HG03045 (cell line): ENCODE results near the gene GJB4.
"Not testable (repeated sequence)": the region's sequence is repeated elsewhere in the genome, so short reads cannot be mapped to it uniquely, and the experiment has no call there.

ENCODE experiments used
- ATAC-seq: cut with Tn5 transposase; IDR thresholded peaks from one replicate; pipeline ENCODE4 v1.9.1; 2021; ENCODE audit warnings: mild to moderate bottlenecking, moderate library complexity; ENCODE audit not compliant: unreplicated experiment

GJB4 gene

GRCh38 chr1:34759503-34760357, at the start of gene GJB4:
Gene GJB4 (plus strand): TSS chr1:34759740. CDS start chr1:34761255, 1,515 bp downstream.
- ATAC-seq = no peak

DNA sequence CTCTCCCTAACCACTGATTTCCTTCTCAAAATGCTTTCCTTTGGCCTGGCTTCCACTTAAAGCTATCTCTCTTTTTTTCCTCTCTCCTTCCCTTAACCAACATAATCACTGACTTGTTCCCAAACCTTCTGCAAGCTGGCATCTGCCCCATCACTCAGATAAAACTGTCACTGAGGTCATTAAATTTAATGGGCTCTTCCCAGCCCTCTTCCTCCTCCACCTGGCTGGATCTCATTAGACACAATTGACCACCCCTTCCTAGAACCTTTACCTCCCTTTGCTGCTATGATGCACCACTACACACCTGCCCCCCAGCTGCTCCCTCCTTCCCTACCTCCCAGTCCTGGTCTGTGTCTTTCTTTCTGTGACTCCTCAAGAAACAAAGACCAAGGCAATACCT, 48.7 kb upstream of the GJB4 start:
- ATAC-seq = no peak

- ATAC-seq = no peak
Observed at GRCh38 chr1:34711485-34711884, 48.1 kb upstream of the GJB4 start.

GRCh38 chr1:34712007-34712688, 47.4 kb upstream of the GJB4 start:
- no peak for ATAC-seq

DNA sequence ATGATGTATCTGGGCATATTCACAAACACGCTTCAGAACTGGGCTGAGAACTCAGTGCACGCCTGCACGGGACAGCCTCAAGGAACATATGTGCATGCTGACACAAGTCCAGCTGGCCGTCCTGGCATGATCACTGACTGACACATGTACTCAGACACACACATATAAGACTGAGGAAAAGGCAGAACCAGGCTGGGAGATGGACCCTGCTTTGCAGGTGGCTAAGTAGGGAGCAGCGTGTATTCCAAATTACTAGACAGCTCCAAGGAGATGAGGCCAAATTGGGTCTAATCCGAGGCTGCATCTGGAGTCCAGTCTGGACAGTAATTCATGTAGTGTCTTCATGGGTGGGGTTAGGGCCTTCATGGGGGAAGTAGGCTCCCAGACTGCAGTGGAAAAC, 46.1 kb upstream of the GJB4 start:
- no peak for ATAC-seq

- no peak for ATAC-seq
Observed at GRCh38 chr1:34714386-34714785, 45.2 kb upstream of the GJB4 start.

DNA sequence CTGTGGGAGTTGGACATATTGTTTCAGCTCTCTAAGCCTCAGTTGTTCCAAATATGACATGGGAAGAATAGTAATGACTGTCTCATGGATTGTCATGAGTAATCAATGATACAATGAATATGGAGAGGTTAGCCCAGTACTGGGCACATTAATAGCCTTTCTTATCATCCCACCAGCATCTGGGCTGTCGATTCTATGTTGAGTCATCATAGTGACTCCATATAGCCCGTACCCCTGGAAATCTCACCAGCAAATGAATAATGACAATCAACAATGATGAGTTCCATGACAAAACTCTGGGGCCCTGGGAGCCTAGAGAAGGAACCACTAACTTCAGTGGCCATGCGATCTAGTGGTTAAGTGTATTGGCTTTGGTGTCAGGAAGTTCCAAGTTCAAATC, 44.4 kb upstream of the GJB4 start:
- ATAC-seq = no peak

- no peak for ATAC-seq
Observed at GRCh38 chr1:34721241-34721640, 38.3 kb upstream of the GJB4 start.

GRCh38 chr1:34721646-34722355, 37.7 kb upstream of the GJB4 start:
- no peak for ATAC-seq

GRCh38 chr1:34726861-34727260, 32.7 kb upstream of the GJB4 start:
- no peak for ATAC-seq

GRCh38 chr1:34730485-34730884, 29.1 kb upstream of the GJB4 start:
- ATAC-seq = no peak

DNA sequence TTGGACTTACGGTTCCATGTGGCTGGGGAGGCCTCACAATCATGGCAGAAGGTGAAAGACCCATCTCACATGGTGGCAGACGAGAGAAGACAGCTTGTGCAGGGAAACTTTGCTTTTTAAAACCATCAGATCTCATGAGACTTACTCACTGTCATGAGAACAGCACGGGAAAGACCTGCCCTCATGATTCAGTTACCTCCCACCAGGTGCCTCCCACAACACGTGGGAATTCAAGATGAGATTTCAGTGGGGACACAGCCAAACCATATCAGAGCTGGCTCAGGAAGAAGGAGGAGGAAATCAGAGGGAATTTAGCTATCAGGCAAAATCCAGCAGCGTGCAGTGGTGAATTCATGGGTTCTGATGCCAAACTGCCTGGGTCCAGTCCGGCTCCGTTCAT, 26.7 kb upstream of the GJB4 start:
- ATAC-seq = not testable (repeated sequence)

DNA sequence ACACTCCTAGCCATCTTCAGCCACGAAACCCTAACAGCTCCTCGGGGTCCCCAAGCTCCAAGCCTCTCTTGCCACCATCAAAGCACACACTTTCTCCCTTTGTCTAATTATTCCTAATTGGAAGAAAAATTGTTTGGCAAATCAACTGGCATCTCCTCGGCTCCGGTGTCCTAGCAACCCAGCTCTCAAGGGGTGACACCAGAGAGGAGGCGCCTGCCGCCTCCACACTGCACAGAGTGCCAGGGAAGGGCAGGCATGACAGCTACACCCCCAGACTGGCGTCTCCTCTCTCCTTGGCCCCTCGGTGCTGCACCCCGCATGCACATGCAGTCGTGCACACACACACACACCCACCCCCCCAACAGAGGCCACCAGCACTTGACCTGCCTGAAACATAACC, 22.8 kb upstream of the GJB4 start:
- no peak for ATAC-seq

- ATAC-seq = not testable (repeated sequence)
Observed at GRCh38 chr1:34737236-34737635, 22.3 kb upstream of the GJB4 start.

DNA sequence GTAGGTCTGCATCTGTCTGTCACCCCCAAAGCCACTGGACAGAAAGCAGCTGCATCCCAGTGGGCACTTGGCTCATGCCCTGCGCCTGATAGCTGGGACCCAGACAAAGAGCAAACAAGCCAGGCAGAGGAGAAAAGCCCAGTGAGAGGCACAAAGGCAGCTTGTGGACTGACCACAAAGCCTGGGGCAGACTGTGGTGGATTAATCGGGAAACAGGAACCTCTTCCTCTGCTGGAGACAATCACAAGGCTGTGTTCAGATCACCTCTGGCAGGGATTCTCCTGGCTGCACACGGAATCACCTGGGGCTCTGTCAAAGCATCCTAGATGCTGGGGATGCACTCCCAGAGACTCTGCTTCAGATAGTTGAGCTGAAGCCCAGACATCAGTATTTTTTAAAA, 19.9 kb upstream of the GJB4 start:
- no peak for ATAC-seq

GRCh38 chr1:34740161-34740868, 19.2 kb upstream of the GJB4 start:
- ATAC-seq = no peak

GRCh38 chr1:34742667-34743270, 16.8 kb upstream of the GJB4 start:
- peak; percentile 71 for ATAC-seq

- no peak for ATAC-seq
Observed at GRCh38 chr1:34743775-34744174, 15.8 kb upstream of the GJB4 start.

GRCh38 chr1:34744851-34745250, 14.7 kb upstream of the GJB4 start:
- no peak for ATAC-seq

DNA sequence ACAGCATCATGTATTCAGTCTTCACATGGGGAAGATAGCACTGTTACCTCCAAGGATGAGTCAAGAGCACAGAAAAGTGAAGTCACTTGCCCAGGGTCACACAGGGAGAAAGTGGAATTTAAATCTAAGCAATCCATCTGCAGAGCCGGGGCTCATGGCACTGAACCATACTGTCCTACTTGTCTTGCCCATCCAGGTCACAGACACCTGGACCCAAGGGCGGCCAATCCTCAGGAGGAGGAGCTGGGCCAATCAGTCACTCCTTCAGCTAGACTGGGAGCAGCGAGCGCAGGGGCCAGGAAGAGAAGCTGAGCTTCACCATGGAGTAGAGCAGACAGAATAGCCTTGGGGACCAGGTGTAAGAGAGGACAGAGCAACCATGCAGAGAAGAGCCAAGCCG, 13.9 kb upstream of the GJB4 start:
- ATAC-seq = no peak

- no peak for ATAC-seq
Observed at GRCh38 chr1:34746101-34746500, 13.4 kb upstream of the GJB4 start.
